Measurements from ENCODE around the gene ZGPAT. TPM values are rescaled to one million over a fixed set of nuclear protein-coding genes. Genes with fewer than 3 reads are reported as not detected.
"Not testable (repeated sequence)": the region's sequence is repeated elsewhere in the genome, so short reads cannot be mapped to it uniquely, and the experiment has no call there.

Gene ZGPAT
- total and polyA plus RNA-seq, 2 of the 4 experiments (the other 2 are of a cell fraction), result 13.4 to 20.2 TPM

- intact Hi-C loops (cut with micrococcal nuclease); CTCF ChIA-PET; dilution Hi-C loops (cut with HindIII; ENCODE audit: low sequenced_read_pairs, unreplicated experiment); H3K4me2 ChIP-seq (ENCODE audit: low read depth, low read length); H2AFZ ChIP-seq (replicated peaks; ENCODE audit: low read length, poor library complexity); H2AK9ac ChIP-seq (replicated peaks; ENCODE audit: low read depth, low read length, poor library complexity); H3K4ac ChIP-seq (ENCODE audit: low read depth, low read length); H3K18ac ChIP-seq (ENCODE audit: low read depth, low read length); H3K9me3 ChIP-seq (ENCODE audit: control insufficient read depth, insufficient read depth, low read length); H4K5ac ChIP-seq (ENCODE audit: low read depth, low read length); H2BK15ac ChIP-seq (ENCODE audit: low read depth, low read length); H4K8ac ChIP-seq (ENCODE audit: low read depth in 2 of 2, low read length in 2 of 2); H4K91ac ChIP-seq (ENCODE audit: insufficient read depth, low read depth, low read length); H3K4me3 ChIP-seq (ENCODE audit: insufficient read depth, low read depth, low read length); in situ Hi-C loops (cut with MboI; ENCODE audit: low sequenced_read_pairs); H2BK120ac ChIP-seq (ENCODE audit: low read depth, low read length); H4K20me1 ChIP-seq (ENCODE audit: insufficient read depth, low read length); DNase-seq; H3K56ac ChIP-seq (ENCODE audit: extremely low read depth, insufficient read depth, low read length); POLR2A ChIA-PET (ENCODE audit: unreplicated experiment); H3K9me1 ChIP-seq (ENCODE audit: insufficient read depth, low read length); H3K23ac ChIP-seq (ENCODE audit: low read depth, low read length); ATAC-seq (ENCODE audit: low read depth); H3K27ac ChIP-seq (ENCODE audit: insufficient read depth, low read length); H3K9ac ChIP-seq (ENCODE audit: low read depth, low read length); H3K14ac ChIP-seq (replicated peaks; ENCODE audit: low read depth, low read length); H2BK20ac ChIP-seq (ENCODE audit: low read depth, low read length); BruUV-seq (replicated peaks); H3K4me1 ChIP-seq (ENCODE audit: control insufficient read depth, insufficient read depth, low read length); H2AK5ac ChIP-seq (ENCODE audit: low read depth, low read length); H3K27me3 ChIP-seq (ENCODE audit: control insufficient read depth, insufficient read depth, low read length); H2BK5ac ChIP-seq (ENCODE audit: low read depth, low read length, poor library complexity, severe bottlenecking): not testable (repeated sequence)
- WGBS, 2 experiments (ENCODE audit: extremely low coverage in 2 of 2, insufficient read length in 1 of 2), result 83% methylated on average over 2 of the region's 2 CpGs; no CpG with 5 or more reads in 1 of the 2 experiments
- H3K79me1 ChIP-seq (ENCODE audit: low read depth in 1 of 2, low read length in 2 of 2), result peaks cover 28 to 52% of the 10 kb centered on the region in 2 experiments
- H3K36me3 ChIP-seq (ENCODE audit: control insufficient read depth, insufficient read depth, low read length), result peaks cover 28% of the 10 kb centered on the region
Measured at GRCh38 chr20:63722967-63723622, 15.3 kb downstream of the ZGPAT start.

- dilution Hi-C loops (cut with HindIII; ENCODE audit: low sequenced_read_pairs, unreplicated experiment); H4K5ac ChIP-seq (ENCODE audit: low read depth, low read length); H2AFZ ChIP-seq (replicated peaks; ENCODE audit: low read length, poor library complexity); H3K4me3 ChIP-seq (ENCODE audit: insufficient read depth, low read depth, low read length); CTCF ChIA-PET; H3K27ac ChIP-seq (ENCODE audit: insufficient read depth, low read length); H3K14ac ChIP-seq (replicated peaks; ENCODE audit: low read depth, low read length); BruUV-seq (replicated peaks); H3K56ac ChIP-seq (ENCODE audit: extremely low read depth, insufficient read depth, low read length); H3K9ac ChIP-seq (ENCODE audit: low read depth, low read length); H2BK20ac ChIP-seq (ENCODE audit: low read depth, low read length); H2AK5ac ChIP-seq (ENCODE audit: low read depth, low read length); DNase-seq; H3K4me1 ChIP-seq (ENCODE audit: control insufficient read depth, insufficient read depth, low read length); H3K23ac ChIP-seq (ENCODE audit: low read depth, low read length); H2BK15ac ChIP-seq (ENCODE audit: low read depth, low read length); ATAC-seq (ENCODE audit: low read depth); H2BK5ac ChIP-seq (ENCODE audit: low read depth, low read length, poor library complexity, severe bottlenecking); H2BK120ac ChIP-seq (ENCODE audit: low read depth, low read length); in situ Hi-C loops (cut with MboI; ENCODE audit: low sequenced_read_pairs); H3K4ac ChIP-seq (ENCODE audit: low read depth, low read length); H3K18ac ChIP-seq (ENCODE audit: low read depth, low read length); H4K91ac ChIP-seq (ENCODE audit: insufficient read depth, low read depth, low read length); H3K9me3 ChIP-seq (ENCODE audit: control insufficient read depth, insufficient read depth, low read length); H3K27me3 ChIP-seq (ENCODE audit: control insufficient read depth, insufficient read depth, low read length); H4K8ac ChIP-seq (ENCODE audit: low read depth in 2 of 2, low read length in 2 of 2); H3K4me2 ChIP-seq (ENCODE audit: low read depth, low read length); intact Hi-C loops (cut with micrococcal nuclease); H2AK9ac ChIP-seq (replicated peaks; ENCODE audit: low read depth, low read length, poor library complexity); POLR2A ChIA-PET (ENCODE audit: unreplicated experiment): not testable (repeated sequence)
- H3K9me1 ChIP-seq (ENCODE audit: insufficient read depth, low read length), result peaks cover 19% of the 10 kb centered on the region
- H3K36me3 ChIP-seq (ENCODE audit: control insufficient read depth, insufficient read depth, low read length), result peaks cover 31% of the 10 kb centered on the region
- 96% methylated on average over 10 of the region's 18 CpGs; no CpG with 5 or more reads in 1 of the 2 experiments for WGBS, 2 experiments (ENCODE audit: extremely low coverage in 2 of 2, insufficient read length in 1 of 2)
- peaks cover 33 to 83% of the 10 kb centered on the region in 2 experiments for H3K79me1 ChIP-seq (ENCODE audit: low read depth in 1 of 2, low read length in 2 of 2)
- peaks cover 36% of the 10 kb centered on the region for H4K20me1 ChIP-seq (ENCODE audit: insufficient read depth, low read length)
Measured at GRCh38 chr20:63730189-63730733, 22.4 kb downstream of the ZGPAT start.

All from IMR-90 (cell line).